ENCODE measurements around the gene DSG1. TPM values are rescaled to one million over a fixed set of nuclear protein-coding genes. Genes with fewer than 3 reads are reported as not detected.

Gene DSG1
- total and polyA plus RNA-seq, 2 of the 8 experiments (the other 6 are each of a cell fraction or from before 2014, with no cell fraction given), result 0.06 TPM; not detected in 1

- TF ChIP-seq KDM5A (IDR thresholded peaks at IDR 0.05; ENCODE audit: low read length) (no peak), RXRA (IDR thresholded peaks at IDR 0.05; ENCODE audit: insufficient read depth, low read depth, low read length) (no peak), POLR2A (IDR thresholded peaks at IDR 0.05; ENCODE audit: control extremely low read depth in 1 of 2, low read depth in 2 of 2, low read length in 2 of 2) (no peak), POU5F1 (IDR thresholded peaks at IDR 0.05; ENCODE audit: low read depth, low read length) (no peak), NANOG (IDR thresholded peaks at IDR 0.05; ENCODE audit: insufficient read depth, low read depth, low read length, poor library complexity, severe bottlenecking) (no peak), TAF7 (optimal IDR thresholded peaks at IDR 0.05; ENCODE audit: borderline replicate concordance, low read depth, low read length) (no peak)
- TF ChIP-seq, protein P1, sequence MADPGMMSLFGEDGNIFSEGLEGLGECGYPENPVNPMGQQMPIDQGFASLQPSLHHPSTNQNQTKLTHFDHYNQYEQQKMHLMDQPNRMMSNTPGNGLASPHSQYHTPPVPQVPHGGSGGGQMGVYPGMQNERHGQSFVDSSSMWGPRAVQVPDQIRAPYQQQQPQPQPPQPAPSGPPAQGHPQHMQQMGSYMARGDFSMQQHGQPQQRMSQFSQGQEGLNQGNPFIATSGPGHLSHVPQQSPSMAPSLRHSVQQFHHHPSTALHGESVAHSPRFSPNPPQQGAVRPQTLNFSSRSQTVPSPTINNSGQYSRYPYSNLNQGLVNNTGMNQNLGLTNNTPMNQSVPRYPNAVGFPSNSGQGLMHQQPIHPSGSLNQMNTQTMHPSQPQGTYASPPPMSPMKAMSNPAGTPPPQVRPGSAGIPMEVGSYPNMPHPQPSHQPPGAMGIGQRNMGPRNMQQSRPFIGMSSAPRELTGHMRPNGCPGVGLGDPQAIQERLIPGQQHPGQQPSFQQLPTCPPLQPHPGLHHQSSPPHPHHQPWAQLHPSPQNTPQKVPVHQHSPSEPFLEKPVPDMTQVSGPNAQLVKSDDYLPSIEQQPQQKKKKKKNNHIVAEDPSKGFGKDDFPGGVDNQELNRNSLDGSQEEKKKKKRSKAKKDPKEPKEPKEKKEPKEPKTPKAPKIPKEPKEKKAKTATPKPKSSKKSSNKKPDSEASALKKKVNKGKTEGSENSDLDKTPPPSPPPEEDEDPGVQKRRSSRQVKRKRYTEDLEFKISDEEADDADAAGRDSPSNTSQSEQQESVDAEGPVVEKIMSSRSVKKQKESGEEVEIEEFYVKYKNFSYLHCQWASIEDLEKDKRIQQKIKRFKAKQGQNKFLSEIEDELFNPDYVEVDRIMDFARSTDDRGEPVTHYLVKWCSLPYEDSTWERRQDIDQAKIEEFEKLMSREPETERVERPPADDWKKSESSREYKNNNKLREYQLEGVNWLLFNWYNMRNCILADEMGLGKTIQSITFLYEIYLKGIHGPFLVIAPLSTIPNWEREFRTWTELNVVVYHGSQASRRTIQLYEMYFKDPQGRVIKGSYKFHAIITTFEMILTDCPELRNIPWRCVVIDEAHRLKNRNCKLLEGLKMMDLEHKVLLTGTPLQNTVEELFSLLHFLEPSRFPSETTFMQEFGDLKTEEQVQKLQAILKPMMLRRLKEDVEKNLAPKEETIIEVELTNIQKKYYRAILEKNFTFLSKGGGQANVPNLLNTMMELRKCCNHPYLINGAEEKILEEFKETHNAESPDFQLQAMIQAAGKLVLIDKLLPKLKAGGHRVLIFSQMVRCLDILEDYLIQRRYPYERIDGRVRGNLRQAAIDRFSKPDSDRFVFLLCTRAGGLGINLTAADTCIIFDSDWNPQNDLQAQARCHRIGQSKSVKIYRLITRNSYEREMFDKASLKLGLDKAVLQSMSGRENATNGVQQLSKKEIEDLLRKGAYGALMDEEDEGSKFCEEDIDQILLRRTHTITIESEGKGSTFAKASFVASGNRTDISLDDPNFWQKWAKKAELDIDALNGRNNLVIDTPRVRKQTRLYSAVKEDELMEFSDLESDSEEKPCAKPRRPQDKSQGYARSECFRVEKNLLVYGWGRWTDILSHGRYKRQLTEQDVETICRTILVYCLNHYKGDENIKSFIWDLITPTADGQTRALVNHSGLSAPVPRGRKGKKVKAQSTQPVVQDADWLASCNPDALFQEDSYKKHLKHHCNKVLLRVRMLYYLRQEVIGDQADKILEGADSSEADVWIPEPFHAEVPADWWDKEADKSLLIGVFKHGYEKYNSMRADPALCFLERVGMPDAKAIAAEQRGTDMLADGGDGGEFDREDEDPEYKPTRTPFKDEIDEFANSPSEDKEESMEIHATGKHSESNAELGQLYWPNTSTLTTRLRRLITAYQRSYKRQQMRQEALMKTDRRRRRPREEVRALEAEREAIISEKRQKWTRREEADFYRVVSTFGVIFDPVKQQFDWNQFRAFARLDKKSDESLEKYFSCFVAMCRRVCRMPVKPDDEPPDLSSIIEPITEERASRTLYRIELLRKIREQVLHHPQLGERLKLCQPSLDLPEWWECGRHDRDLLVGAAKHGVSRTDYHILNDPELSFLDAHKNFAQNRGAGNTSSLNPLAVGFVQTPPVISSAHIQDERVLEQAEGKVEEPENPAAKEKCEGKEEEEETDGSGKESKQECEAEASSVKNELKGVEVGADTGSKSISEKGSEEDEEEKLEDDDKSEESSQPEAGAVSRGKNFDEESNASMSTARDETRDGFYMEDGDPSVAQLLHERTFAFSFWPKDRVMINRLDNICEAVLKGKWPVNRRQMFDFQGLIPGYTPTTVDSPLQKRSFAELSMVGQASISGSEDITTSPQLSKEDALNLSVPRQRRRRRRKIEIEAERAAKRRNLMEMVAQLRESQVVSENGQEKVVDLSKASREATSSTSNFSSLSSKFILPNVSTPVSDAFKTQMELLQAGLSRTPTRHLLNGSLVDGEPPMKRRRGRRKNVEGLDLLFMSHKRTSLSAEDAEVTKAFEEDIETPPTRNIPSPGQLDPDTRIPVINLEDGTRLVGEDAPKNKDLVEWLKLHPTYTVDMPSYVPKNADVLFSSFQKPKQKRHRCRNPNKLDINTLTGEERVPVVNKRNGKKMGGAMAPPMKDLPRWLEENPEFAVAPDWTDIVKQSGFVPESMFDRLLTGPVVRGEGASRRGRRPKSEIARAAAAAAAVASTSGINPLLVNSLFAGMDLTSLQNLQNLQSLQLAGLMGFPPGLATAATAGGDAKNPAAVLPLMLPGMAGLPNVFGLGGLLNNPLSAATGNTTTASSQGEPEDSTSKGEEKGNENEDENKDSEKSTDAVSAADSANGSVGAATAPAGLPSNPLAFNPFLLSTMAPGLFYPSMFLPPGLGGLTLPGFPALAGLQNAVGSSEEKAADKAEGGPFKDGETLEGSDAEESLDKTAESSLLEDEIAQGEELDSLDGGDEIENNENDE (IDR thresholded peaks at IDR 0.05; ENCODE audit: insufficient replicate concordance, low read length), result no peak
These were observed 8.8 kb upstream of the DSG1 start (continued) for GRCh38 chr18:31309115-31309514.
